RCC 7860 (cell line): Measurements from ENCODE around the gene GRIN2D.
A peak's percentile ranks its signal among the peaks of the same experiment; 100 is the strongest.

Experiments
- DNase-seq: peaks from one replicate; pipeline ENCODE4 v3.0.0-alpha.2; 2015; ENCODE audit warnings: low spot score
- FAIRE-seq: peaks from 2 replicates; lab custom pipeline; 2012; peaks lifted over from hg19 to GRCh38; lab: Jason Lieb, UNC

Gene GRIN2D

GRCh38 chr19:48396824-48397176 lies 3.3 kb downstream of the GRIN2D start:
- no peak for DNase-seq
- FAIRE-seq, result no peak

GRCh38 chr19:48397263-48398101 lies 4.0 kb downstream of the GRIN2D start:
- DNase-seq (no peak), FAIRE-seq (no peak)

- no peak for FAIRE-seq
- DNase-seq, result no peak
These were observed 4.6 kb downstream of the GRIN2D start for GRCh38 chr19:48398102-48398374.

- DNase-seq (no peak), FAIRE-seq (no peak)
These were observed 5.1 kb downstream of the GRIN2D start for GRCh38 chr19:48398375-48399235.

- DNase-seq (no peak), FAIRE-seq (no peak)
These were observed 6.7 kb downstream of the GRIN2D start for GRCh38 chr19:48400018-48400742.

- no peak for DNase-seq
- FAIRE-seq, result no peak
These were observed 7.8 kb downstream of the GRIN2D start for GRCh38 chr19:48401287-48401686.

- FAIRE-seq (no peak), DNase-seq (peak; percentile 25)
These were observed 10.1 kb downstream of the GRIN2D start for GRCh38 chr19:48403606-48404005.

GRCh38 chr19:48405010-48405659 lies 11.7 kb downstream of the GRIN2D start:
- FAIRE-seq (no peak), DNase-seq (no peak)

- FAIRE-seq, result no peak
These were observed 12.4 kb downstream of the GRIN2D start for GRCh38 chr19:48405850-48406249.

GRCh38 chr19:48413879-48414587 lies 20.6 kb downstream of the GRIN2D start:
- no peak for FAIRE-seq
- DNase-seq, result peak; percentile 5

More at GRCh38 chr19:48405850-48406249, 12.4 kb downstream of the GRIN2D start:
- peak; percentile 9 for DNase-seq

GRCh38 chr19:48415395-48415794 lies 21.9 kb downstream of the GRIN2D start:
- FAIRE-seq, result no peak
- no peak for DNase-seq

- no peak for DNase-seq
- FAIRE-seq, result no peak
These were observed 22.3 kb downstream of the GRIN2D start for GRCh38 chr19:48415806-48416221.

GRCh38 chr19:48417421-48417820 lies 24.0 kb downstream of the GRIN2D start:
- FAIRE-seq, result no peak
- no peak for DNase-seq

GRCh38 chr19:48418317-48419064 lies 25.0 kb downstream of the GRIN2D start:
- no peak for FAIRE-seq
- peak; percentile 34 for DNase-seq

GRCh38 chr19:48419158-48419920 lies 25.9 kb downstream of the GRIN2D start:
- FAIRE-seq, result no peak
- no peak for DNase-seq

- DNase-seq (no peak), FAIRE-seq (no peak)
These were observed 28.1 kb downstream of the GRIN2D start for GRCh38 chr19:48421548-48421947.

- FAIRE-seq, result no peak
- peak; percentile 57 for DNase-seq
These were observed 31.3 kb downstream of the GRIN2D start for GRCh38 chr19:48424694-48425219.

- no peak for FAIRE-seq
- no peak for DNase-seq
These were observed 35.2 kb downstream of the GRIN2D start for GRCh38 chr19:48428670-48429069.

- DNase-seq (no peak), FAIRE-seq (no peak)
These were observed 39.9 kb downstream of the GRIN2D start for GRCh38 chr19:48433337-48433736.
